Renal cortex interstitium (tissue), 11 donors: ENCODE results near the gene ZBTB38. TPM values are rescaled to one million over a fixed set of nuclear protein-coding genes. Genes with fewer than 3 reads are reported as not detected.

Experiments used
- DNase-seq, 11 donors: peaks; one replicate each; pipeline ENCODE4 v3.0.0-alpha.2; 2013; ENCODE audit warnings: low read depth in 9 of 11, low spot score in 4 of 11; ENCODE audit errors: extremely low read depth in 1 of 11
- polyA plus RNA-seq, 3 donors: library from polyadenylated mRNA; unstranded; fragments of 120-200 nt; gene quantifications; one replicate each; pipeline ENCODE4 v1.2.1, GENCODE V29; 2013; ENCODE audit not compliant: insufficient read length in 3 of 3

Gene ZBTB38
- polyA plus RNA-seq, 3 donors = 50.6 to 58.7 (median 55.8) TPM

DNA sequence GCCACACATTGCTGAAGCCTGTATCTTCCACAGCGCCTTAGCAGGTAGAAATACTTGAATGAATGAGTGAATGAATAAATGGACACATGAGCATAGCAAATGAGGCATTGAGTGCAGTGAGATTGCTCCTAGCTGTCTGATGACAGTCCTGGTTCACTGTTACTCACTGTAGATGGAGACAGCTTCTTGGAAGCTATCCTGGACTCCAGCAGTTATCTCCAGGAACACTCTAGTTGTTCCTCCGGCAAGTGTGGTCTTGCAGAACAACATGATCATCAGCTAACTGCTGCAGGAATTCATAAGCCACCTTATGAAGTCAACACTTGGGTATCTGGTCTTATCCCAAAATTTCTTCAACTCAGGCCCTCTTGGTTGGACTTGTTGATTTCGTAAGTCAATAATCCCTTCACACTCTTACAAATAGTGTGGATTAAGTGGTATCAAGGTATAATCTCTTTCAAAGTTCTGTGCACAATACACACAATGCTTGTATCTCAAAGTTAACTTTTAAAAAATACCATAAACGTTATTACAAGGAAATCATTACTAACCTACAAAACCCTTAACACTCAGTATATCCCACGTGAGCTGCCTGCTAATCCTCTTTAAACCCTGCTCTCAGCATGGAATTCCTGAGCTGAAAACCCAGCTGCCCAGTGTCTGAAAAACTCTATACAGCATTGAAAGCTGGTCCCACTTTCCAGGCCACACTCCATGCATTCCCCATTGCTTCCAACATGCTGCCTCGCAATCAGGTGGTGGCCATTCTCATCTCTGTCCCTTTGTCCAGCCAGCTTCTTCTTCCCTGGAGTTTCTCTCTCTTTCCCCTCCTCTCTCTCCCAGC is 14.4 kb upstream of the ZBTB38 start:
- no peak for DNase-seq

DNA sequence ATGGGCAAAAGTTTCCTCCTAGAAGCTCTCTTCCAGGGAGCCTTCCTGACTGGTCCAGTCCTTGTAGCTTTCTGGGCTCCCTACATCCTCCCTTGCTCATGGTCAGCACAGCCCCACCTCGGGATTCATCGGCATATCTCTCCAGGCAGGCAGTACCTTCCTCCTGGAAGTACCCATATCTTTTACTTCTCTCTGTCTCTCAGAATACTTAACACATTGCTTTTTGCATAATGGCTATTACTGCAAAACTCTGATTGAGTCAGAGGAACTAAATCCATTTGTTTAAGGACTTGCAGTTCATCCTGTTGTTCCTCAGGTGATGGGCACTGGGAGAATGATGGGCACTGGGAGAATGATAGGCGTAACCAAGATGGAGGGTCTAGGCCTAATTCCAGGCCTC is 13.8 kb upstream of the ZBTB38 start:
- DNase-seq = no peak

DNA sequence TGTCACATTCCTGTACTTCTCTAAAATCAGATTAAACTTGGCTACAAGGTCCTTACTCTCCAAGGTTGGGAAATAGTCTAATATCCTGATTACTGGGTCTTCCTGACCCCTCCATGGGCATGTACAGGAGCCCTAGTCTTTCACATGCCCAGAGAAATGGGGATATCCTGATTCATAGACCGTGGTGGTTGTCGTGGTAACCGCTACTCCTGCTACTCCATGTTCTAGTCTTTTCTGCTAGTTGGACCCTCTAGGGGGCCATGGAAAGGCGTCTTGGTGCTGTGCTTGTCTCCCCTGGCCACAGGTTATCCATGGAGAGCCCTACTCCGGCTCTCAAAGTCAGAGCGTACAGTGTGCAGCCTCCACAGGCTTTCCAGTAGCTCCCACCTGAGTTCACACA is 13.1 kb upstream of the ZBTB38 start:
- no peak for DNase-seq

DNA sequence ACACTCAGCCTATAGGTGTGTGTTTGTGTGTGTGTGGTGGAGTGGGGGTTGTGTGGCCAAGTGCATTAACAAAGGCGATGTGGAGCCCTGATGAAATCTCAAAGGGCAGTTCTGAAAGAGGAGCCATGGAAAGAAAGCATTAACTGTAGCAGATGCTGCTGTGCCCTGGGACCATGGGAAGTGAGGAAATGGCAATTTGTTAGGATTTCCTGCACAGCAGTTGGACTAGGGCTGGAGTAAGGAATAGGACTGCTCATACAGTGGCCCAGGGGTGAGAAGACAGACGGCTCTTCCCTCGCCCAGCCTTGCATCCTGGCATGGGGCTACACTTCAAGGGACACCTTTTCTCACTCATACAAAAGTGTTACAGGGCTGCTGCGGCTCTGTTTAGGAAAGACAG is 12.3 kb upstream of the ZBTB38 start:
- DNase-seq = no peak

DNA sequence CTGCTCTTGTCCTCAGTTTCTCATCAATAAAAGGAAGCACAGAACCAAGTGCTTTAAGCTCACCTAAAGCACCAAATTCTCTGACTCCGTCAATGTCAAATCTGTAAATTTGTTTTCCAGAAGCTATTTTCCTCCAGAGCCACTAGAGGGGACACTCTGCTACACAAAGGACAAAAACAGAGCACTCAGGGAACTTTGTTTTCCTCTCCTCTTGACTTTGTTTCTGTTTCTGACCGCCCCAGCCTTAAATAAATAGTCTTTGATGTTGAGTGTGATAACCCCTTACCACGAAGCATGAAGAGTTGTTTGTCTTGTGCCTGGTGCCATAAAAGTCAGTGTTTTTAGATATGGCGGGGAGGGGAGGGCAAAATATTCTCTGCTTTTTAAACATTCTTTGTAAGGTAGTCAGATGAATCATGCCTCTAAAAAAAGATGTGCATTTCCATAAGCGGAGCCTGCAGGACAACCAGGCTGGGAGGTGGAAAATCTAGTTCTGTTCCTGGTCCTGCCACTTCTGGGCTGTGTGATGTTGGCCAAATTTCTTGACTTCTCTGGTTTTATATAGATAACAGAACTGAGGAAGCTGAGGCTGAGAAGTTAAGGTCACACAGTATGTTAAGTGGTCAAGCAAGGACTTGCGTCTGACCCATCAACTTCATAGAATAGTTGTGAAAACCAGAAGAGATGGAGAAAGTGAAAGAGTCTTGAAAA is 7.3 kb upstream of the ZBTB38 start:
- peak in 7 of 11 donors; percentile 49 to 68 (median 60) for DNase-seq

GRCh38 chr3:141362736-141363135 is 5.6 kb upstream of the ZBTB38 start:
- DNase-seq = no peak

GRCh38 chr3:141365201-141365600 is 3.1 kb upstream of the ZBTB38 start:
- DNase-seq = no peak

DNA sequence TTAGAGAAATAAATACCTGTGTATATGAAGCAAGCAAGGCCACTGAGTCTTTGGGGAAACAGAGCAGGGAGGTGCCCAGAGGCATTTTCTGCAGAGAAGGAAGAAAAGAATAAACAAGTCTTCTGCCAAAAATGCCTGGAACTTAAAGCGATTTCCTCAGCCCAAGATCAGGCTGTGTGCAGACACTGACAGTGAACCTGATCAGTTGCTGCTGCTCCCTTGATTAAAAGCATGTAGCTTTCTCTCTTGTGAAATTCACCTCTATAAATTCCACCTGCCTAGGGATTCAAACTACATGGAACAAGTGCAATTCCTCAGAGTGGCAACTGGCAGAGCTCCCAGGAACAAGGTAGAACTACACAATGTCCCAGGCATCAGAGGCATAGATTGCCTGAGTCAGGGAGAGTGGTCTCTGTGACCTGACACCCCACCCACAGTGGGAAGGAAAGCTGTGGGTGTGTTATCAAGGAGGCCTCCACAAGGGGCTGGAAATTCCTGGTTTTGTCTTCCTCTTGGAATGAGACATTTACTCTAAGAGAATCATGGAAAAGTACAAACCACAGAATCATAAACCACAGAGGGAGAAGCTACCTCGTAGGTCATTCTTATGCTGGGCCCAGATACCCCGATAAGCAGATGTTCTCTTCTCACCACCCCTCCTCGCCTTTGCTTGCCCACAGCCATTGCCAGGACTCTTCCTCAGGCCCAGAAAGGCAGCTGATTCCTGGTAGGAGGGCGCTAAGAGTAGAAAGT is 1.8 kb upstream of the ZBTB38 start:
- no peak for DNase-seq

- no peak for DNase-seq
These were observed 1.1 kb upstream of the ZBTB38 start for GRCh38 chr3:141367038-141367730.

- no peak for DNase-seq
These were observed 856 bp downstream of the ZBTB38 start for GRCh38 chr3:141368925-141369794.

DNA sequence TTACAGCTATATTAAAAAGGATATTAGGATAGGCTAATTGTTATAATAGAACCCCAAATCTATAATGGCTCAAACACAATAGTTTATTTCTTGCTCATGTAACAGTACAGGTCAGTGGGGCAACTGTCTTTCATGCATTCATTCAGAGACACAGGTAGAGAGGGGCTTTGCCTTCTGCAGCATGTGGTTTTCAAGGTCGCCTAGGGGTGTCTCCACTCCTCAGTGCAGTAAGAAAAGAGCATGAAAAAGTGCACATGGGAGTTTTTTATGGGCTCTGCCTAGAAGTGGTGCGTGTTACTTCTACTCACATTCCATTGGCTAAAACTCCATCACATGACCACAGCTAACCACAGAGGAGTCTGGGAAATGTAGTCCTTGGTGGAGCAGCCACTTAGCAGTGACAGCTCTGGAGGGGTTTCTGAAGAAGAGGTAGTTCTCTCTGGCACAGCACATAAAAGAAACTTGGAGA is 1.8 kb downstream of the ZBTB38 start:
- DNase-seq = peak in 10 of 11 donors; percentile 46 to 88 (median 71)

DNA sequence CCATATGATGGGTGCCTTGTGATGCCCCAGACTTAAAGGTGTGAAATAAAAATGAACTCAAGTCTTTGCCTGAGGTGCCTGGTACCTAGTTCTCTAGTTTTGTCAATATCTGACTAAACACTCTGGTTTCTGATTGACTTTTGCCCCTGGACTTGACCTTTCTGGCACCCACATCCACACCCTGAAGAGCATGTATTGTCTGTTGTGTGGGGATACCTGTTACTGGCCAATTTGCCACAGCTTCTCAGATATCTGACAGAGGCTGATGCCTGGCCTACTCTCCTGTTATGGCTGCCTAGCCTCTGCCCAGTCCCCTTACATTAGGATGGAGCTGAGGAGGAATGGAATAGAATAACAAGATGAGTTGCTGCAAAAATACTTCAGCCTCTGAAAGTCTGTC is 3.6 kb downstream of the ZBTB38 start:
- no peak for DNase-seq

- DNase-seq = no peak
These were observed 4.4 kb downstream of the ZBTB38 start for GRCh38 chr3:141372656-141373055.

DNA sequence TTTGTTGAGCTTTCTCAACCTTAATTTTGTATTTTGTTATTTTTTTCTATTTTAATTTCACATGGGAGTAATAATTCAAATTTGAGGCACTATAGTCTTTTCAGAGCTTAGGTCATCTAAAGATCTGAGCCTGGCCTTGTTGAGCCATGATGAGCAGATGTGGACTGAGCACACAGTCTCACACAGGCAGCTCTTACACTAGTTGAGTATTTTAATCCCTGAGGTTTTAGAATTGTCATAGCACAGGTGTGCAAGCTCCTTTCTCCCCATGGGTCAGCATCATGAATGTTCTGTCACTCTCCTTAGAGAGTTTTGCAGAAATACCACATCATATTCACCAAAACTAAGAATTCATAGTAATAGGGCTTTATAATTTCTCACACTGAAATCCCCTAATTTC is 4.9 kb downstream of the ZBTB38 start:
- no peak for DNase-seq

- no peak for DNase-seq
These were observed 5.6 kb downstream of the ZBTB38 start for GRCh38 chr3:141373768-141374526.

GRCh38 chr3:141375381-141376301 is 7.3 kb downstream of the ZBTB38 start:
- no peak for DNase-seq
